Bronchial epithelial cell (primary cell): ENCODE results near the gene SPOPL. TPM values are rescaled to one million over a fixed set of nuclear protein-coding genes. Genes with fewer than 3 reads are reported as not detected.
A peak's percentile ranks its signal among the peaks of the same experiment; 100 is the strongest.

Source experiments
- DNase-seq: peaks from one replicate; pipeline ENCODE4 v3.0.0-alpha.2; 2010; ENCODE audit warnings: low read depth
- FAIRE-seq: peaks from 2 replicates; lab custom pipeline; 2011; peaks lifted over from hg19 to GRCh38; lab: Jason Lieb, UNC
- H3K27me3 ChIP-seq: 2 replicates; pipeline ENCODE4 v1.5.1; 2011; ENCODE audit warnings: low read length; ENCODE audit not compliant: control insufficient read depth, insufficient read depth
- H3K36me3 ChIP-seq: 2 replicates; pipeline ENCODE4 v1.5.1; 2011; ENCODE audit warnings: low read length; ENCODE audit not compliant: control insufficient read depth, insufficient read depth
- H3K4me3 ChIP-seq: 2 replicates; pipeline ENCODE4 v1.5.1; 2011; ENCODE audit warnings: mild to moderate bottlenecking, low read depth, low read length, control low read depth
- CTCF ChIP-seq: IDR thresholded peaks from 2 replicates; pipeline ENCODE4 v1.5.1; 2011; ENCODE audit warnings: mild to moderate bottlenecking, moderate library complexity, low read length, control low read depth, inconsistent platforms; ENCODE audit not compliant: insufficient read depth, severe bottlenecking
- total RNA-seq: library from RNA; depleted of rRNA; stranded (reverse); fragments of >200 nt; gene quantifications from 2 replicates; pipeline ENCODE4 v1.2.1, GENCODE V29; 2014

Gene SPOPL
- total RNA-seq = 31.6 and 34.8 TPM in 2 replicates

- peak; percentile 18 for TF ChIP-seq CTCF
- peak; percentile 64 for DNase-seq
- no peaks in the 10 kb centered on the region for H3K27me3 ChIP-seq
- no peak for FAIRE-seq
- H3K36me3 ChIP-seq = no peaks in the 10 kb centered on the region
- H3K4me3 ChIP-seq = peak within 1 kb of the TSS; percentile 93
Observed at GRCh38 chr2:138501425-138502254, at the start of gene SPOPL. SPOPL (plus strand) TSS chr2:138501770; CDS start chr2:138550217, 48,447 bp downstream.

GRCh38 chr2:138452324-138452723 lies 49.2 kb upstream of the SPOPL start:
- Histone ChIP-seq H3K4me3 (no peak overlapping the region), H3K36me3 (no peaks in the 10 kb centered on the region), H3K27me3 (no peaks in the 10 kb centered on the region)
- FAIRE-seq (no peak), DNase-seq (no peak)
- TF ChIP-seq CTCF = no peak

- TF ChIP-seq CTCF = no peak
- H3K27me3 ChIP-seq = no peaks in the 10 kb centered on the region
- H3K4me3 ChIP-seq = no peak overlapping the region
- peak; percentile 47 for DNase-seq
- FAIRE-seq = no peak
- no peaks in the 10 kb centered on the region for H3K36me3 ChIP-seq
Observed at GRCh38 chr2:138453815-138454214, 47.8 kb upstream of the SPOPL start.

GRCh38 chr2:138454761-138455160 lies 46.8 kb upstream of the SPOPL start:
- DNase-seq (no peak), FAIRE-seq (no peak)
- Histone ChIP-seq H3K4me3 (no peak overlapping the region), H3K36me3 (no peaks in the 10 kb centered on the region), H3K27me3 (no peaks in the 10 kb centered on the region)
- TF ChIP-seq CTCF = no peak

- no peak for DNase-seq
- no peak overlapping the region for H3K4me3 ChIP-seq
- H3K36me3 ChIP-seq = no peaks in the 10 kb centered on the region
- no peak for FAIRE-seq
- no peak for TF ChIP-seq CTCF
- no peaks in the 10 kb centered on the region for H3K27me3 ChIP-seq
Observed at GRCh38 chr2:138455275-138455674, 46.3 kb upstream of the SPOPL start.
